Epithelial cell of esophagus (primary cell): ENCODE measurements around the gene FYB1.

Experiments used
- DNase-seq: peaks from one replicate; pipeline ENCODE4 v3.0.0; 2010; ENCODE audit warnings: low read depth
- H3K4me3 ChIP-seq: 2 replicates; pipeline ENCODE4 v1.5.1; 2011; ENCODE audit warnings: mild to moderate bottlenecking, low read length, control low read depth
- CTCF ChIP-seq: IDR thresholded peaks from 2 replicates; pipeline ENCODE4 v1.5.1; 2011; ENCODE audit warnings: low read depth, mild to moderate bottlenecking, low read length, control low read depth, inconsistent platforms; ENCODE audit not compliant: insufficient read depth; ENCODE audit errors: missing control alignments

Gene FYB1

GRCh38 chr5:39121922-39122321, 97.4 kb downstream of the FYB1 start:
- TF ChIP-seq CTCF = no peak
- H3K4me3 ChIP-seq = no peak overlapping the region
- no peak for DNase-seq

- DNase-seq = no peak
- TF ChIP-seq CTCF = no peak
- H3K4me3 ChIP-seq = no peak overlapping the region
Observed at GRCh38 chr5:39121315-39121714, 98.0 kb downstream of the FYB1 start.

GRCh38 chr5:39120052-39120420, 99.3 kb downstream of the FYB1 start:
- no peak for TF ChIP-seq CTCF
- H3K4me3 ChIP-seq = no peak overlapping the region
- no peak for DNase-seq

GRCh38 chr5:39119404-39120051, 99.8 kb downstream of the FYB1 start:
- no peak for TF ChIP-seq CTCF
- no peak overlapping the region for H3K4me3 ChIP-seq
- no peak for DNase-seq

- no peak for DNase-seq
- TF ChIP-seq CTCF = no peak
- H3K4me3 ChIP-seq = no peak overlapping the region
Observed at GRCh38 chr5:39118638-39119037, 100.7 kb downstream of the FYB1 start.

- no peak overlapping the region for H3K4me3 ChIP-seq
- no peak for TF ChIP-seq CTCF
- DNase-seq = peak; percentile 30
Observed at GRCh38 chr5:39117401-39117800, 102.0 kb downstream of the FYB1 start.
